Measurements from ENCODE around the gene TCF4.

The TCF4 gene

GRCh38 chr18:55286257-55286825 lies 301.7 kb downstream of the TCF4 start:
- no peak for DNase-seq

GRCh38 chr18:55284614-55285013 lies 303.4 kb downstream of the TCF4 start:
- no peak for DNase-seq

DNA sequence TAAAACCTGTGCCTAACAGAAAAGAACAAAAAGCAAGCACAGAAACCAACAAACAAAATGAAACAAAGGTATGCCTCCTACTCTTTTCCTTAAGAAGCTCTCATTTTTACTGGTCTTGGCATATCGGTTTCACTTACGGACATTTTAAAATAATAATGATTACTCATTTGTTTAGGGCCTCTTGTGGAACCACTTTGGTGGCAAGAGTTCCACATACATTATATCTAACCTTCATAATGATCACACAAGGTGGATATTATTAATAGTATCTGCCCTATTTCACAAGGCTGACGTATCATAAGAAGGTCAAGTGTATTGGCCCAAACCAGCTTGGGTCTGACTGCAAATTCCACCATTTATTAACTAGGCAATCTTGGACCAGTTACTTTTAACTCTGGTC lies 304.7 kb downstream of the TCF4 start:
- no peak for DNase-seq

GRCh38 chr18:55280503-55280902 lies 307.5 kb downstream of the TCF4 start:
- no peak for DNase-seq

GRCh38 chr18:55275039-55275901 lies 312.7 kb downstream of the TCF4 start:
- DNase-seq, result no peak

GRCh38 chr18:55272510-55273243 lies 315.3 kb downstream of the TCF4 start:
- DNase-seq, result no peak

GRCh38 chr18:55269622-55270021 lies 318.4 kb downstream of the TCF4 start:
- no peak for DNase-seq

- no peak for DNase-seq
These were observed 319.2 kb downstream of the TCF4 start for GRCh38 chr18:55268628-55269275.

GRCh38 chr18:55268151-55268601 lies 319.8 kb downstream of the TCF4 start:
- no peak for DNase-seq

- no peak for DNase-seq
These were observed 321.0 kb downstream of the TCF4 start for GRCh38 chr18:55266981-55267380.

DNA sequence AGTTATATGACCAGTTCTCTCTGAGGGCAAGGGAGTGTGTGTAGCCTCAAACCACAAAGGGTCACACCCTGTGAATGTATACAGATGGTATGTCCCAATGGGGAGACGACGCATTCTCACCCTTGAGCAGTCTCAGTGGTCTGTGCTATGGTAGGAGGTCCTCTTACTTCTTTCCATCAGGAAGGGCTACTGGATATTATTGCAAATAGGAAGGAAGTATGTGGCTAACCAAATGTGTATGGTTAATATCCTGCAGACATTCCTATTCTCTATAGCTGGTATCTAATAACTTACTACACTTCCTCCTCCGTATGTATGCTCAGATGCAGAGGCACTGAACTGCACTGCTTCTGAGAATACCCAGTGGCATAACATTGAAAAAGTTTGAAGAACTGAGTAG lies 322.0 kb downstream of the TCF4 start:
- no peak for DNase-seq

GRCh38 chr18:55265130-55265675 lies 322.8 kb downstream of the TCF4 start:
- no peak for DNase-seq

DNA sequence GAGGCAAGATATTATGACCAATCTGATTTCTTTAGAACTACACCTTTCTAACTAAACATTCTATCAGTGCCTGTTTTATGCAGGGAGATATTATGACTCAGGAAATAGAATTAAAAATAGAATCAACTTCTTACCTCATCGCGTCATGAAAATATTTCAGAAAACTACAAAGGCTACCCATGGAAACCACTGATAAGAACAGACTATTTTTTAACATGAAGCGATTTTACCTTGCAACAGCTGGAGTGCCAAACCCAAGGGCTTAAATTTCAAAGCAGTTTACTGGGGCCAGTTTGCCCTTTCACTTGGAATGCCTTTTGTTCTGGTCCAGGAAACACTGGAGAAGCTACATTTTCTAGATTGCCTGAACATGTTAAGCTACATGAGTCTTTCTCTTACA lies 323.9 kb downstream of the TCF4 start:
- DNase-seq, result no peak

GRCh38 chr18:55262021-55262560 lies 325.9 kb downstream of the TCF4 start:
- no peak for DNase-seq

DNA sequence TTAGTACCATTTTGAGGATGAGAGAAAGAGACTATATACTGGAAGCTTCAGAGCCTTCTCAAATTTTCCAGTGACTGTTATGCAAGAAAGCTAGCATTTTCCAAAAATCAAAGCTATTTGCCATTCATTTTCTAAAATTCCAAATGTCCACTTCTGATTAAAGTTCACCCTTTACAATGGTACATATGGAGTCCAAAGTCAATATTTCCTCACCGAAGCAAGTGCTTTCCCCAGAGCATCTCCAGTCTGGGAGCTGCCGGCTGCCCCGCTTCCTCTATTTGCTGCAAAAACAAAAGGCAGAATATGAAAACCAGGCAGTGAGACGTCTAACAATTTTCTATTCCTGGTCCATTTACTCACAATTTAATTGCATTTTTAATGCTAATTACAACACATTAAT lies 326.7 kb downstream of the TCF4 start:
- no peak for DNase-seq

DNA sequence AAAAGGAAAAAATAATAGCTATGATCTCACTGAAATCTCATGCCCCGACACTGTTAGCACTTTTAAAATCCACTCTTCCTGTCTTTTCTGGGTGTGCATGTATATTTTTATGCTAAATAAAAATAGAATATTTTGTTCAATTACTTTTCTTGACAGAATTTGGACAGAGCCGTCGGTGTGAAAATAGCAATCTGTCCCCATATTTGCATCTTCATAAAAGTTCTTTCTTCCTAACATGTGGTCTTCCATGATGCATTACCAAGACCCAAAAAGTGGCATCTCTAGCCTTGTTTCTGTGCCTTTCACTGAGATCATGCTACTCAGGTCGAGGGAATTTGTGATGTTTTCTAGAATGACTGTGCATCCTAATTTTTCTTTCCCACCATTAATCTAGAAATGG lies 329.9 kb downstream of the TCF4 start:
- DNase-seq, result no peak

DNA sequence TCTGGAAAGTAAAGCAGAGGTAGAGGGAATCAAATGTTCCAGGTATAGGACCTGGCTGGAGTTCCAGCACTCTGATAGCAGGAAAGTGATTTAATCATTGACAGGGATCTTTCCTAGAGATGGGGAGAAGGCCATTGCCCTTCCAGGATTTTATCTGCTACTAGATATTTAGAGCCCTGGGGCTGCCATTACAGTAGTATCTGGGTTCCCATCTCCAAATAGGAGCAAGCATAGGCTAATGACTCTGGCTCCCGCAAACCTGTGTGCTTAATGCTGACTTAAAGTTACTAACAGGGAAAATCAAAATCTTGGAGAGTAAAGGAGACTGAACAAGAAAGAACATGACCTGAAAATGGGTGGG lies 331.1 kb downstream of the TCF4 start:
- DNase-seq, result no peak

DNA sequence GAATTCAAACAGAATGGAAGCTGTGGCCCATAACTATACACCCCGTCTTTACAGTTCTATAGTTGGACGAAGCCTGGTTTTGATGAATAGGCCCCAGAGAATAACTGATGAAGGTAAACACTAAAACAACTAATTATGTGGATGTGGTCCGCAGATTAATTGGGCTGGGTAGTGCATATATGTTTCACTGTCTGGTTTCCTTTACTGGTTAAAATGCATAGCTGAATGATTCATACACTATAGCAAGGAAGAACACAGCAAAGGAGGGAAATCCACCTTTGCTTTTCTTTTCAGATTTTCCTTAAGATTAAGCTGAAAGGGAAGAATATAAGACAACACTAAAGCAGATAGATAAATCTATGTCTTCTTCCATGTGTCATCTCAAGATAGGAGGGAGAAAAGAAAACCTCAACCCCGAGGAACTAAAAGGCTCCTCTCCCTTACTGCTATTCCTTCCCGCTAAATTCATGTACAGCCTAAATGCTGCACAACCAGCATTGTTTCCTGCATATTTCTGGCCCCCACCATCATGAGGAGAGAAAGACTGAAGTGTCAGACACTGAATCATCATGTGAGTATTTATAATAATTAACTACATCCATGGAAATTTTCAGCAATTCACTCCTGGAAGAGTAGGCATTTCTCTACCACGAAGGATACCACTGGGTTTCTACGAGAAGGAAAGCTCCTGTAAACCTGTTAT lies 331.6 kb downstream of the TCF4 start:
- DNase-seq, result no peak

DNA sequence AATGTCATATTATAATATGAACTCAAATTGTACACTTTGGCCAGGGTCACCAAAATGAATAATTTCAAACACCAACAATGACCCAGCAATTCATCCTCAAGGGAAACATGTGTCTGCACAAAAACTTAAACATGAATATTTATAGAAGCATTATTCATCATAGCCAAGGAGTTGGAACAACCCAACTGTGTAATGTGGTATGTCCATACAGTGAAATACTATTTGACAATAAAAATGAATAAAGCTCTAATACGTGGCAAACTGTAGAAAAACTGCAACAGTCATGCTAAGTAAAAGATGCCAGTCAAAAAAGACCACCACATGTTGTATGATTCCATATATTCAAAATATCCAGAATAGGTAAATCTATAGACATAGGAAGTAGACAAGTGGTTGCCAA lies 334.2 kb downstream of the TCF4 start:
- no peak for DNase-seq

- no peak for DNase-seq
These were observed 335.1 kb downstream of the TCF4 start for GRCh38 chr18:55252901-55253300.

GRCh38 chr18:55252053-55252675 lies 335.8 kb downstream of the TCF4 start:
- no peak for DNase-seq

Data from stimulated activated naive CD4-positive, alpha-beta T cell (primary cell).